Neural cell (in vitro differentiated cells): ENCODE measurements around the gene TAPBP. TPM values are rescaled to one million over a fixed set of nuclear protein-coding genes. Genes with fewer than 3 reads are reported as not detected.

Experiments used
- H2AFZ ChIP-seq: fragments of 200-600, 300-800 bp; sonication (generic), shearing (Covaris generic); 2 replicates; pipeline ENCODE4 v1.6.0; 2014; ENCODE audit warnings: low read depth, mild to moderate bottlenecking, antibody characterized with exemption, low read length, moderate library complexity
- H3F3A ChIP-seq: fragments of 200-600 bp; shearing (Covaris generic); 2 replicates; pipeline ENCODE4 v1.6.1; 2016; ENCODE audit warnings: mild to moderate bottlenecking, moderate library complexity, mixed read lengths, antibody characterized with exemption, low read length; ENCODE audit not compliant: insufficient read depth, poor library complexity, severe bottlenecking
- H3K27ac ChIP-seq: fragments of 200-600, 300-800 bp; sonication (generic), shearing (Covaris generic); 2 replicates; pipeline ENCODE4 v1.5.1; 2014; ENCODE audit warnings: mild to moderate bottlenecking, low read length, moderate library complexity
- H3K27me3 ChIP-seq: fragments of 300-800, 200-600 bp; sonication (generic), shearing (Covaris generic); 2 replicates; pipeline ENCODE4 v1.6.0; 2014; ENCODE audit warnings: mild to moderate bottlenecking, low read depth, low read length, moderate library complexity; ENCODE audit not compliant: insufficient read depth
- H3K36me3 ChIP-seq: fragments of 300-800, 200-600 bp; sonication (generic), shearing (Covaris generic); 2 replicates; pipeline ENCODE4 v1.5.1; 2014; ENCODE audit warnings: mild to moderate bottlenecking, antibody characterized with exemption, low read length, moderate library complexity; ENCODE audit not compliant: insufficient read depth
- H3K4me2 ChIP-seq: fragments of 300-800, 200-600 bp; sonication (generic), shearing (Covaris generic); 2 replicates; pipeline ENCODE4 v1.6.0; 2014; ENCODE audit warnings: mild to moderate bottlenecking, low read length
- H3K4me3 ChIP-seq: fragments of 300-800, 200-600 bp; sonication (generic), shearing (Covaris generic); 2 replicates; pipeline ENCODE4 v1.5.1; 2014; ENCODE audit warnings: mild to moderate bottlenecking, low read length, moderate library complexity
- H3K79me2 ChIP-seq: fragments of 200-600 bp; shearing (Covaris generic); replicated peaks from 2 replicates; pipeline ENCODE4 v1.6.0; 2014; ENCODE audit warnings: mild to moderate bottlenecking, low read length, moderate library complexity; ENCODE audit not compliant: insufficient read depth
- H3K9ac ChIP-seq: fragments of 300-800, 200-600 bp; sonication (generic), shearing (Covaris generic); 2 replicates; pipeline ENCODE4 v1.6.1; 2016; ENCODE audit warnings: mild to moderate bottlenecking, low read length, mixed read lengths
- H3K9me2 ChIP-seq: fragments of 200-600 bp; shearing (Covaris generic); 2 replicates; pipeline ENCODE4 v1.6.1; 2016; ENCODE audit warnings: mild to moderate bottlenecking, low read length, mixed read lengths; ENCODE audit not compliant: insufficient read depth
- H3K9me3 ChIP-seq: fragments of 200-600, 300-800 bp; sonication (generic), shearing (Covaris generic); 2 replicates; pipeline ENCODE4 v1.6.1; 2016; ENCODE audit warnings: mild to moderate bottlenecking, mixed run types, low read length, moderate library complexity, mixed read lengths
- H4K20me1 ChIP-seq: fragments of 200-600 bp; shearing (Covaris generic); 2 replicates; pipeline ENCODE4 v1.6.1; 2016; ENCODE audit warnings: mild to moderate bottlenecking, mixed run types; ENCODE audit not compliant: insufficient read depth
- EP300 ChIP-seq: fragments of 450-650 bp; conservative IDR thresholded peaks from 2 replicates; pipeline ENCODE4 v1.6.1; 2014; ENCODE audit warnings: antibody characterized with exemption, mild to moderate bottlenecking, moderate library complexity; ENCODE audit not compliant: poor library complexity, severe bottlenecking
- EZH2 ChIP-seq: fragments of 200-600, 300-800 bp; shearing (Covaris generic), sonication (generic); IDR thresholded peaks from 2 replicates; pipeline ENCODE4 v1.6.1; 2014; ENCODE audit warnings: antibody characterized with exemption, low read length, borderline replicate concordance, mild to moderate bottlenecking; ENCODE audit not compliant: insufficient read depth, poor library complexity, severe bottlenecking
- MXI1 ChIP-seq: fragments of 450-650 bp; conservative IDR thresholded peaks from 2 replicates; pipeline ENCODE4 v1.6.1; 2014; ENCODE audit warnings: antibody characterized with exemption, mild to moderate bottlenecking; ENCODE audit not compliant: poor library complexity, severe bottlenecking
- POLR2AphosphoS5 ChIP-seq: IDR thresholded peaks from 2 replicates; pipeline ENCODE4 v1.6.1; 2012
- RAD21 ChIP-seq: fragments of 450-650 bp; conservative IDR thresholded peaks from 2 replicates; pipeline ENCODE4 v1.6.1; 2014; ENCODE audit warnings: antibody characterized with exemption, mild to moderate bottlenecking, moderate library complexity
- SMC3 ChIP-seq: fragments of 450-650 bp; conservative IDR thresholded peaks from 2 replicates; pipeline ENCODE4 v1.6.1; 2014; ENCODE audit warnings: antibody characterized with exemption, mild to moderate bottlenecking, moderate library complexity; ENCODE audit not compliant: poor library complexity
- TAF1 ChIP-seq: IDR thresholded peaks from 2 replicates; pipeline ENCODE4 v1.6.1; 2012; ENCODE audit warnings: low read depth
- polyA plus RNA-seq: library from polyadenylated mRNA; depleted of rRNA; stranded (reverse); fragments of >200 nt; gene quantifications from 2 replicates; pipeline ENCODE4 v1.2.3, GENCODE V29; 2014
- TF ChIP-seq, protein P1 (sequence below): fragments of 450-650 bp; IDR thresholded peaks from 2 replicates; pipeline ENCODE4 v1.5.1; 2014; ENCODE audit warnings: antibody characterized with exemption, mild to moderate bottlenecking, moderate library complexity; ENCODE audit not compliant: poor library complexity, severe bottlenecking
- TF ChIP-seq, protein P2 (sequence below): IDR thresholded peaks from 2 replicates; pipeline ENCODE4 v1.6.1; 2012; ENCODE audit warnings: borderline replicate concordance

TAPBP gene
- polyA plus RNA-seq, 1 donor from 2014 or later = 1.2 TPM

GRCh38 chr6:33314515-33314942 is 651 bp upstream of the TAPBP start:
- H3K27ac ChIP-seq = no peak overlapping the region
- TF ChIP-seq, protein P1, sequence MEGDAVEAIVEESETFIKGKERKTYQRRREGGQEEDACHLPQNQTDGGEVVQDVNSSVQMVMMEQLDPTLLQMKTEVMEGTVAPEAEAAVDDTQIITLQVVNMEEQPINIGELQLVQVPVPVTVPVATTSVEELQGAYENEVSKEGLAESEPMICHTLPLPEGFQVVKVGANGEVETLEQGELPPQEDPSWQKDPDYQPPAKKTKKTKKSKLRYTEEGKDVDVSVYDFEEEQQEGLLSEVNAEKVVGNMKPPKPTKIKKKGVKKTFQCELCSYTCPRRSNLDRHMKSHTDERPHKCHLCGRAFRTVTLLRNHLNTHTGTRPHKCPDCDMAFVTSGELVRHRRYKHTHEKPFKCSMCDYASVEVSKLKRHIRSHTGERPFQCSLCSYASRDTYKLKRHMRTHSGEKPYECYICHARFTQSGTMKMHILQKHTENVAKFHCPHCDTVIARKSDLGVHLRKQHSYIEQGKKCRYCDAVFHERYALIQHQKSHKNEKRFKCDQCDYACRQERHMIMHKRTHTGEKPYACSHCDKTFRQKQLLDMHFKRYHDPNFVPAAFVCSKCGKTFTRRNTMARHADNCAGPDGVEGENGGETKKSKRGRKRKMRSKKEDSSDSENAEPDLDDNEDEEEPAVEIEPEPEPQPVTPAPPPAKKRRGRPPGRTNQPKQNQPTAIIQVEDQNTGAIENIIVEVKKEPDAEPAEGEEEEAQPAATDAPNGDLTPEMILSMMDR = no peak
- TF ChIP-seq EP300 (no peak), TAF1 (no peak), SMC3 (no peak), POLR2AphosphoS5 (no peak), RAD21 (no peak), MXI1 (no peak), EZH2 (no peak)
- TF ChIP-seq, protein P2, sequence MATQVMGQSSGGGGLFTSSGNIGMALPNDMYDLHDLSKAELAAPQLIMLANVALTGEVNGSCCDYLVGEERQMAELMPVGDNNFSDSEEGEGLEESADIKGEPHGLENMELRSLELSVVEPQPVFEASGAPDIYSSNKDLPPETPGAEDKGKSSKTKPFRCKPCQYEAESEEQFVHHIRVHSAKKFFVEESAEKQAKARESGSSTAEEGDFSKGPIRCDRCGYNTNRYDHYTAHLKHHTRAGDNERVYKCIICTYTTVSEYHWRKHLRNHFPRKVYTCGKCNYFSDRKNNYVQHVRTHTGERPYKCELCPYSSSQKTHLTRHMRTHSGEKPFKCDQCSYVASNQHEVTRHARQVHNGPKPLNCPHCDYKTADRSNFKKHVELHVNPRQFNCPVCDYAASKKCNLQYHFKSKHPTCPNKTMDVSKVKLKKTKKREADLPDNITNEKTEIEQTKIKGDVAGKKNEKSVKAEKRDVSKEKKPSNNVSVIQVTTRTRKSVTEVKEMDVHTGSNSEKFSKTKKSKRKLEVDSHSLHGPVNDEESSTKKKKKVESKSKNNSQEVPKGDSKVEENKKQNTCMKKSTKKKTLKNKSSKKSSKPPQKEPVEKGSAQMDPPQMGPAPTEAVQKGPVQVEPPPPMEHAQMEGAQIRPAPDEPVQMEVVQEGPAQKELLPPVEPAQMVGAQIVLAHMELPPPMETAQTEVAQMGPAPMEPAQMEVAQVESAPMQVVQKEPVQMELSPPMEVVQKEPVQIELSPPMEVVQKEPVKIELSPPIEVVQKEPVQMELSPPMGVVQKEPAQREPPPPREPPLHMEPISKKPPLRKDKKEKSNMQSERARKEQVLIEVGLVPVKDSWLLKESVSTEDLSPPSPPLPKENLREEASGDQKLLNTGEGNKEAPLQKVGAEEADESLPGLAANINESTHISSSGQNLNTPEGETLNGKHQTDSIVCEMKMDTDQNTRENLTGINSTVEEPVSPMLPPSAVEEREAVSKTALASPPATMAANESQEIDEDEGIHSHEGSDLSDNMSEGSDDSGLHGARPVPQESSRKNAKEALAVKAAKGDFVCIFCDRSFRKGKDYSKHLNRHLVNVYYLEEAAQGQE = no peak
- H3K36me3 ChIP-seq = peaks cover 4% of the 10 kb centered on the region
- H3K9me3 ChIP-seq = no peaks in the 10 kb centered on the region
- H4K20me1 ChIP-seq = no peaks in the 10 kb centered on the region
- H3K79me2 ChIP-seq = no peaks in the 10 kb centered on the region
- H3K9ac ChIP-seq = no peak overlapping the region
- H3K9me2 ChIP-seq = no peaks in the 10 kb centered on the region
- H3K4me2 ChIP-seq = no peak overlapping the region
- H3K27me3 ChIP-seq = peaks cover 25% of the 10 kb centered on the region
- H2AFZ ChIP-seq = no peak overlapping the region
- H3K4me3 ChIP-seq = no peak overlapping the region
- peaks cover 6% of the 10 kb centered on the region for H3F3A ChIP-seq

DNA sequence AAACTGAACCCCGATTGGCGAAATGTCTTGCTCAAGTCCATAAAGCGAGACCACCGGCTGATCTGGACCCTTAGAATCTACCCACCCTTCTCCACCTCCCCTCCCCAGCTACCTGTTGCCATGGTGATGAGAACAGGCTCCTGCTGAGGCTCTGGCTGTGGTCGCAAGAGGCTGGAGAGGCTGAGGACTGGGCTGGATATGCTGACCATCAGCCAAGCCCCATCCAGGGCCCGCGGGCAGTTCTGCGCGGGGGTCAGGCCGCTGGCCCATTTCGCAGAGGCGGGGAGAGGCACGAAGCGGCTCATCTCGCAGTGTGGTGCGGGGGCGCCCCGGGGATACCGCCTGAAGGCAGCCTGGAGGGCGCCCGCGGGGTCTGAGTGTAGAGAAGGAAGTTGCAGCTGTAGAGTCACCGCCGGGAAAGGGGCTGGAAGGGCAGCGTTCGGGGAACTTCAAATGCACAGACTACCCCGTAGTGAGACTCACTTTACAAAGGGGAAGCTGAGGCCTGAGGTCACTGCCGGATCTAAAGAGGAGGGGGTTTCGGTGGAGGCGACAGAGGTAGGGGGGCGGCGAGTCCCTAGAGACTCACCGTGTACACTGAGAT is 671 bp downstream of the TAPBP start:
- Histone ChIP-seq H3K9me3 (no peaks in the 10 kb centered on the region), H4K20me1 (no peaks in the 10 kb centered on the region), H3K9me2 (no peaks in the 10 kb centered on the region), H3K27ac (peak overlapping the region; percentile 31), H3K79me2 (no peaks in the 10 kb centered on the region), H3K9ac (peak overlapping the region; percentile 52), H3F3A (peaks cover under 1% of the 10 kb centered on the region), H3K4me2 (peak overlapping the region; percentile 68), H2AFZ (no peak overlapping the region), H3K36me3 (no peaks in the 10 kb centered on the region), H3K27me3 (peaks cover 25% of the 10 kb centered on the region), H3K4me3 (peak overlapping the region; percentile 68)
- TF ChIP-seq SMC3 (no peak), POLR2AphosphoS5 (no peak), TAF1 (no peak)
- TF ChIP-seq, protein P2 = no peak
